Parathyroid adenoma (tissue), 2 donors: ENCODE measurements around the gene CLCF1.

Experiments used
- H2AFZ ChIP-seq: fragments of 300-600 bp; sonication (generic); one replicate; pipeline ENCODE4 v1.7.0; 2017; ENCODE audit warnings: antibody characterized with exemption, mild to moderate bottlenecking
- H3K27ac ChIP-seq: fragments of 300-600 bp; sonication (generic); one replicate; pipeline ENCODE4 v1.7.0; 2017
- H3K27me3 ChIP-seq: fragments of 300-600 bp; sonication (generic); one replicate; pipeline ENCODE4 v1.7.0; 2017; ENCODE audit warnings: low read length; ENCODE audit not compliant: control insufficient read depth, insufficient read depth
- H3K36me3 ChIP-seq: fragments of 300-600 bp; sonication (generic); one replicate; pipeline ENCODE4 v1.7.0; 2017; ENCODE audit warnings: low read length; ENCODE audit not compliant: control insufficient read depth, insufficient read depth
- H3K4me1 ChIP-seq: fragments of 300-600 bp; sonication (generic); one replicate; pipeline ENCODE4 v1.7.0; 2017; ENCODE audit warnings: control low read depth
- H3K4me2 ChIP-seq: fragments of 300-600 bp; sonication (generic); one replicate; pipeline ENCODE4 v1.7.0; 2017; ENCODE audit warnings: low read length
- H3K4me3 ChIP-seq: fragments of 300-600 bp; sonication (generic); one replicate; pipeline ENCODE4 v1.7.0; 2017; ENCODE audit warnings: low read depth, low read length
- H3K79me2 ChIP-seq: fragments of 300-600 bp; sonication (generic); one replicate; pipeline ENCODE4 v1.7.0; 2017; ENCODE audit warnings: control low read depth
- H3K9ac ChIP-seq: fragments of 300-600 bp; sonication (generic); one replicate; pipeline ENCODE4 v1.7.0; 2017; ENCODE audit warnings: mild to moderate bottlenecking
- H3K9me3 ChIP-seq: fragments of 300-600 bp; sonication (generic); one replicate; pipeline ENCODE4 v1.7.0; 2017; ENCODE audit warnings: low read length; ENCODE audit not compliant: control insufficient read depth
- CTCF ChIP-seq: fragments of 300-600 bp; sonication (generic); IDR thresholded peaks from one replicate; pipeline ENCODE4 v1.7.0; 2017; ENCODE audit warnings: antibody characterized with exemption, mild to moderate bottlenecking
- donor health status: primary hyperparathyroidism.

CLCF1 gene

GRCh38 chr11:67371911-67372320 is 1.5 kb downstream of the CLCF1 start:
- H3K9me3 ChIP-seq = no peaks in the 10 kb centered on the region
- no peak overlapping the region for H3K9ac ChIP-seq
- no peaks in the 10 kb centered on the region for H3K36me3 ChIP-seq
- peak overlapping the region; percentile 22 for H3K4me3 ChIP-seq
- no peak for TF ChIP-seq CTCF
- no peaks in the 10 kb centered on the region for H3K79me2 ChIP-seq
- no peak overlapping the region for H2AFZ ChIP-seq
- no peaks in the 10 kb centered on the region for H3K27me3 ChIP-seq
- H3K27ac ChIP-seq = no peak overlapping the region
- no peaks in the 10 kb centered on the region for H3K4me1 ChIP-seq
- H3K4me2 ChIP-seq = peak overlapping the region; percentile 53

- Histone ChIP-seq H3K79me2 (no peaks in the 10 kb centered on the region), H3K27me3 (no peaks in the 10 kb centered on the region), H2AFZ (no peak overlapping the region), H3K36me3 (no peaks in the 10 kb centered on the region), H3K4me3 (no peak overlapping the region), H3K4me1 (no peaks in the 10 kb centered on the region), H3K27ac (no peak overlapping the region), H3K4me2 (peak overlapping the region; percentile 53), H3K9ac (no peak overlapping the region), H3K9me3 (no peaks in the 10 kb centered on the region)
- TF ChIP-seq CTCF = no peak
Measured at GRCh38 chr11:67371189-67371910, 2.0 kb downstream of the CLCF1 start.

- Histone ChIP-seq H2AFZ (no peak overlapping the region), H3K9me3 (no peaks in the 10 kb centered on the region), H3K36me3 (no peaks in the 10 kb centered on the region), H3K79me2 (no peaks in the 10 kb centered on the region), H3K4me1 (no peaks in the 10 kb centered on the region), H3K27me3 (no peaks in the 10 kb centered on the region), H3K9ac (no peak overlapping the region), H3K4me3 (no peak overlapping the region), H3K27ac (no peak overlapping the region), H3K4me2 (no peak overlapping the region)
- no peak for TF ChIP-seq CTCF
Measured at GRCh38 chr11:67370351-67371076, 2.9 kb downstream of the CLCF1 start.

GRCh38 chr11:67369801-67370284 is 3.6 kb downstream of the CLCF1 start:
- no peaks in the 10 kb centered on the region for H3K9me3 ChIP-seq
- H3K27me3 ChIP-seq = no peaks in the 10 kb centered on the region
- H3K4me2 ChIP-seq = no peak overlapping the region
- H3K4me1 ChIP-seq = no peaks in the 10 kb centered on the region
- H3K4me3 ChIP-seq = no peak overlapping the region
- no peaks in the 10 kb centered on the region for H3K36me3 ChIP-seq
- no peaks in the 10 kb centered on the region for H3K79me2 ChIP-seq
- TF ChIP-seq CTCF = no peak
- H2AFZ ChIP-seq = no peak overlapping the region
- H3K9ac ChIP-seq = no peak overlapping the region
- no peak overlapping the region for H3K27ac ChIP-seq
